GM23338 (cell line): ENCODE measurements around the gene USP46. TPM values are rescaled to one million over a fixed set of nuclear protein-coding genes. Genes with fewer than 3 reads are reported as not detected.
A peak's percentile ranks its signal among the peaks of the same experiment; 100 is the strongest.

Experiments
- ATAC-seq: fragments of 200-7000 bp; cut with Tn5 transposase; 3 replicates; pipeline ENCODE4 v1.9.1; 2020
- DNase-seq: peaks from one replicate; pipeline ENCODE4 v3.0.0-alpha.2; 2015; ENCODE audit warnings: low spot score
- H2AFZ ChIP-seq: fragments of 200-600 bp; sonication (generic); 2 replicates; pipeline ENCODE4 v1.8.0; 2016; ENCODE audit warnings: antibody characterized with exemption, mild to moderate bottlenecking, moderate library complexity
- H3F3A ChIP-seq: fragments of 200-600 bp; sonication (generic); replicated peaks from 2 replicates; pipeline ENCODE4 v1.8.0; 2017; ENCODE audit warnings: antibody characterized with exemption, mixed run types, low read depth
- H3K27ac ChIP-seq: fragments of 200-600 bp; sonication (generic); 2 replicates; pipeline ENCODE4 v1.6.1; 2016; ENCODE audit warnings: low read depth
- H3K27me3 ChIP-seq: fragments of 200-600 bp; sonication (generic); 2 replicates; pipeline ENCODE4 v1.8.0; 2016; ENCODE audit warnings: mild to moderate bottlenecking, mixed run types, moderate library complexity; ENCODE audit not compliant: insufficient read depth
- H3K36me3 ChIP-seq: fragments of 200-600 bp; sonication (generic); 2 replicates; pipeline ENCODE4 v1.8.0; 2016; ENCODE audit warnings: mild to moderate bottlenecking; ENCODE audit not compliant: insufficient read depth
- H3K4me1 ChIP-seq: fragments of 200-600 bp; sonication (generic); 2 replicates; pipeline ENCODE4 v1.8.0; 2016; ENCODE audit warnings: mild to moderate bottlenecking, moderate library complexity; ENCODE audit not compliant: insufficient read depth
- H3K4me2 ChIP-seq: fragments of 200-600 bp; sonication (generic); 2 replicates; pipeline ENCODE4 v1.7.1; 2017; ENCODE audit warnings: mixed run types
- H3K4me3 ChIP-seq: fragments of 200-600 bp; sonication (generic); 2 replicates; pipeline ENCODE4 v1.6.1; 2016; ENCODE audit warnings: mixed run types
- H3K79me2 ChIP-seq: fragments of 200-600 bp; sonication (generic); replicated peaks from 2 replicates; pipeline ENCODE4 v1.8.0; 2017; ENCODE audit warnings: mild to moderate bottlenecking; ENCODE audit not compliant: insufficient read depth
- H3K9me2 ChIP-seq: fragments of 200-600 bp; sonication (generic); 2 replicates; pipeline ENCODE4 v1.8.0; 2017; ENCODE audit not compliant: insufficient read depth
- H4K20me1 ChIP-seq: fragments of 200-600 bp; sonication (generic); replicated peaks from 2 replicates; pipeline ENCODE4 v1.8.0; 2017; ENCODE audit warnings: mild to moderate bottlenecking; ENCODE audit not compliant: insufficient read depth
- H3K27ac Mint-ChIP-seq: 2 replicates; pipeline ENCODE4 v1.8.0; 2020; ENCODE audit warnings: inconsistent platforms, mild to moderate bottlenecking, moderate library complexity, mixed read lengths
- H3K27me3 Mint-ChIP-seq: 3 replicates; pipeline ENCODE4 v1.8.0; 2022; ENCODE audit warnings: low read depth, mild to moderate bottlenecking, moderate library complexity, mixed read lengths, inconsistent platforms; ENCODE audit not compliant: insufficient read depth, poor library complexity
- H3K36me3 Mint-ChIP-seq: 3 replicates; pipeline ENCODE4 v1.8.0; 2021; ENCODE audit warnings: low read depth, mild to moderate bottlenecking, inconsistent platforms, moderate library complexity, mixed read lengths
- H3K4me1 Mint-ChIP-seq: 3 replicates; pipeline ENCODE4 v1.8.0; 2020; ENCODE audit warnings: mild to moderate bottlenecking, inconsistent platforms, mixed read lengths
- H3K4me3 Mint-ChIP-seq: 3 replicates; pipeline ENCODE4 v1.8.0; 2021; ENCODE audit warnings: moderate library complexity, mild to moderate bottlenecking, inconsistent platforms, mixed read lengths
- H3K9me3 Mint-ChIP-seq: 3 replicates; pipeline ENCODE4 v1.8.0; 2020; ENCODE audit warnings: moderate library complexity, mild to moderate bottlenecking, inconsistent platforms, mixed read lengths
- CREB1 ChIP-seq: fragments of 250-450 bp; sonication (Bioruptor Pico); IDR thresholded peaks from 2 replicates; pipeline ENCODE4 v1.5.0; 2020; ENCODE audit warnings: low read depth, mild to moderate bottlenecking, moderate library complexity
- EZH2 ChIP-seq: fragments of 200-600 bp; sonication (generic); IDR thresholded peaks from one replicate; pipeline ENCODE4 v1.8.0; 2017; ENCODE audit warnings: antibody characterized with exemption, mild to moderate bottlenecking, low read depth; ENCODE audit not compliant: unreplicated experiment
- EZH2phosphoT487 ChIP-seq: fragments of 200-600 bp; sonication (generic); IDR thresholded peaks from one replicate; pipeline ENCODE4 v1.8.1; 2018; ENCODE audit warnings: antibody characterized with exemption; ENCODE audit not compliant: unreplicated experiment
- JUNB ChIP-seq: IDR thresholded peaks from one replicate; pipeline ENCODE4 v1.6.1; 2016; ENCODE audit warnings: antibody characterized with exemption; ENCODE audit not compliant: unreplicated experiment
- NANOG ChIP-seq: IDR thresholded peaks from 2 replicates; pipeline ENCODE4 v1.6.1; 2016; ENCODE audit warnings: antibody characterized with exemption, borderline replicate concordance
- STAT1 ChIP-seq: IDR thresholded peaks from one replicate; pipeline ENCODE4 v1.6.1; 2016; ENCODE audit warnings: antibody characterized with exemption; ENCODE audit not compliant: unreplicated experiment
- ZNF114 ChIP-seq: fragments of 250-450 bp; sonication (Bioruptor Pico); IDR thresholded peaks from 2 replicates; pipeline ENCODE4 v1.5.0; 2020; ENCODE audit warnings: mild to moderate bottlenecking, moderate library complexity
- ZNF331 ChIP-seq: fragments of 250-450 bp; sonication (Bioruptor Pico); IDR thresholded peaks from 2 replicates; pipeline ENCODE4 v1.5.0; 2020; ENCODE audit warnings: low read depth, mild to moderate bottlenecking, moderate library complexity
- polyA plus RNA-seq: library from polyadenylated mRNA; unstranded; fragments of >200 nt; fragmentation: Nextera tagmentation; extraction: Ambion mirVana; gene quantifications from 2 replicates; pipeline ENCODE4 v1.2.1, GENCODE V29; 2016
- total RNA-seq: library from RNA; depleted of rRNA; stranded (reverse); fragments of >200 nt; shearing (Covaris generic); gene quantifications from 2 replicates; pipeline ENCODE4 v1.2.3, GENCODE V29; 2014
- TF ChIP-seq, protein P1 (sequence below): IDR thresholded peaks from one replicate; pipeline ENCODE4 v1.6.1; 2018; ENCODE audit warnings: antibody characterized with exemption; ENCODE audit not compliant: unreplicated experiment
- TF ChIP-seq, protein P2 (sequence below): IDR thresholded peaks from 2 replicates; pipeline ENCODE4 v1.6.1; 2016; ENCODE audit warnings: antibody characterized with exemption
- TF ChIP-seq, protein P3 (sequence below), 2 experiments: fragments of 200-600 bp in 1 of 2; sonication (generic) in 1 of 2; conservative IDR thresholded peaks; 2 replicates each; pipeline versions ENCODE4 v1.5.1 to v1.6.1; 2016 to 2017; ENCODE audit warnings: antibody characterized with exemption in 2 of 2, low read depth in 2 of 2, mild to moderate bottlenecking in 2 of 2, moderate library complexity in 1 of 2

Gene USP46
- total and polyA plus RNA-seq, 2 experiments from 2014 or later, result 40.5 to 59.4 TPM

GRCh38 chr4:52628974-52629373, 30.1 kb downstream of the USP46 start (continued):
- TF ChIP-seq ZNF114, result no peak
- TF ChIP-seq, protein P1, sequence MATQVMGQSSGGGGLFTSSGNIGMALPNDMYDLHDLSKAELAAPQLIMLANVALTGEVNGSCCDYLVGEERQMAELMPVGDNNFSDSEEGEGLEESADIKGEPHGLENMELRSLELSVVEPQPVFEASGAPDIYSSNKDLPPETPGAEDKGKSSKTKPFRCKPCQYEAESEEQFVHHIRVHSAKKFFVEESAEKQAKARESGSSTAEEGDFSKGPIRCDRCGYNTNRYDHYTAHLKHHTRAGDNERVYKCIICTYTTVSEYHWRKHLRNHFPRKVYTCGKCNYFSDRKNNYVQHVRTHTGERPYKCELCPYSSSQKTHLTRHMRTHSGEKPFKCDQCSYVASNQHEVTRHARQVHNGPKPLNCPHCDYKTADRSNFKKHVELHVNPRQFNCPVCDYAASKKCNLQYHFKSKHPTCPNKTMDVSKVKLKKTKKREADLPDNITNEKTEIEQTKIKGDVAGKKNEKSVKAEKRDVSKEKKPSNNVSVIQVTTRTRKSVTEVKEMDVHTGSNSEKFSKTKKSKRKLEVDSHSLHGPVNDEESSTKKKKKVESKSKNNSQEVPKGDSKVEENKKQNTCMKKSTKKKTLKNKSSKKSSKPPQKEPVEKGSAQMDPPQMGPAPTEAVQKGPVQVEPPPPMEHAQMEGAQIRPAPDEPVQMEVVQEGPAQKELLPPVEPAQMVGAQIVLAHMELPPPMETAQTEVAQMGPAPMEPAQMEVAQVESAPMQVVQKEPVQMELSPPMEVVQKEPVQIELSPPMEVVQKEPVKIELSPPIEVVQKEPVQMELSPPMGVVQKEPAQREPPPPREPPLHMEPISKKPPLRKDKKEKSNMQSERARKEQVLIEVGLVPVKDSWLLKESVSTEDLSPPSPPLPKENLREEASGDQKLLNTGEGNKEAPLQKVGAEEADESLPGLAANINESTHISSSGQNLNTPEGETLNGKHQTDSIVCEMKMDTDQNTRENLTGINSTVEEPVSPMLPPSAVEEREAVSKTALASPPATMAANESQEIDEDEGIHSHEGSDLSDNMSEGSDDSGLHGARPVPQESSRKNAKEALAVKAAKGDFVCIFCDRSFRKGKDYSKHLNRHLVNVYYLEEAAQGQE, result no peak

DNA sequence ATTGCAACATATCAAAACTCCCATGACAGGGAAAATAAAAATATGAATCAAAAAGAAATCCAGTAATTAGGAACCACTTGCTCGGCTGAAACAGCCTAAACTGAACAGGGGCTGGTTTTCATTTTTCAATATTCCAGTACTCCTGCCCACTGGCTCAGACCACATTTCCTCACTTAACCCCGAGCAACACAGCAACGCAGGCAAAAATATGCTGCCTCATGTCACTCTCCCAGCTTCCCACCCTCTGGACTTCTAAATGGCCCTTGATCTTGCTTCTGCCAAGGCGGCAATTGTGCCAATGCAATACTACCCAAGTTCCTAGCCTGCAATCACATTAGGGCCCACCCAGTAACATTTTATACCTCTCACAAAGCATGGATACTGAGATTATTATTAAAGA, 30.6 kb downstream of the USP46 start:
- Histone ChIP-seq H3K4me3 (no peak overlapping the region), H3F3A (no peaks in the 10 kb centered on the region), H3K27me3 (no peaks in the 10 kb centered on the region), H3K27ac (no peak overlapping the region), H2AFZ (no peak overlapping the region), H3K36me3 (peaks cover 5% of the 10 kb centered on the region; the same call in 1 of the 2 replicates), H3K79me2 (peaks cover 62% of the 10 kb centered on the region), H3K4me1 (no peaks in the 10 kb centered on the region), H3K9me2 (no peaks in the 10 kb centered on the region), H4K20me1 (peaks cover 29% of the 10 kb centered on the region), H3K4me2 (no peak overlapping the region)
- DNase-seq (no peak), ATAC-seq (no peak)
- no peaks in the 10 kb centered on the region for H3K27me3 Mint-ChIP-seq
- no peak overlapping the region for H3K4me3 Mint-ChIP-seq
- H3K9me3 Mint-ChIP-seq, result no peaks in the 10 kb centered on the region
- peaks cover 37% of the 10 kb centered on the region for H3K36me3 Mint-ChIP-seq
- peaks cover 4% of the 10 kb centered on the region; the same call in 2 of the 3 replicates for H3K4me1 Mint-ChIP-seq
- H3K27ac Mint-ChIP-seq, result peak overlapping the region; percentile 28; the same call in 1 of the 2 replicates
- TF ChIP-seq NANOG (no peak), JUNB (no peak), ZNF114 (no peak), CREB1 (no peak), EZH2phosphoT487 (no peak), EZH2 (no peak), STAT1 (no peak), ZNF331 (CRISPR knock-in tag) (no peak)
- TF ChIP-seq, protein P2, sequence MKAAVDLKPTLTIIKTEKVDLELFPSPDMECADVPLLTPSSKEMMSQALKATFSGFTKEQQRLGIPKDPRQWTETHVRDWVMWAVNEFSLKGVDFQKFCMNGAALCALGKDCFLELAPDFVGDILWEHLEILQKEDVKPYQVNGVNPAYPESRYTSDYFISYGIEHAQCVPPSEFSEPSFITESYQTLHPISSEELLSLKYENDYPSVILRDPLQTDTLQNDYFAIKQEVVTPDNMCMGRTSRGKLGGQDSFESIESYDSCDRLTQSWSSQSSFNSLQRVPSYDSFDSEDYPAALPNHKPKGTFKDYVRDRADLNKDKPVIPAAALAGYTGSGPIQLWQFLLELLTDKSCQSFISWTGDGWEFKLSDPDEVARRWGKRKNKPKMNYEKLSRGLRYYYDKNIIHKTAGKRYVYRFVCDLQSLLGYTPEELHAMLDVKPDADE, result no peak
- TF ChIP-seq, protein P3, sequence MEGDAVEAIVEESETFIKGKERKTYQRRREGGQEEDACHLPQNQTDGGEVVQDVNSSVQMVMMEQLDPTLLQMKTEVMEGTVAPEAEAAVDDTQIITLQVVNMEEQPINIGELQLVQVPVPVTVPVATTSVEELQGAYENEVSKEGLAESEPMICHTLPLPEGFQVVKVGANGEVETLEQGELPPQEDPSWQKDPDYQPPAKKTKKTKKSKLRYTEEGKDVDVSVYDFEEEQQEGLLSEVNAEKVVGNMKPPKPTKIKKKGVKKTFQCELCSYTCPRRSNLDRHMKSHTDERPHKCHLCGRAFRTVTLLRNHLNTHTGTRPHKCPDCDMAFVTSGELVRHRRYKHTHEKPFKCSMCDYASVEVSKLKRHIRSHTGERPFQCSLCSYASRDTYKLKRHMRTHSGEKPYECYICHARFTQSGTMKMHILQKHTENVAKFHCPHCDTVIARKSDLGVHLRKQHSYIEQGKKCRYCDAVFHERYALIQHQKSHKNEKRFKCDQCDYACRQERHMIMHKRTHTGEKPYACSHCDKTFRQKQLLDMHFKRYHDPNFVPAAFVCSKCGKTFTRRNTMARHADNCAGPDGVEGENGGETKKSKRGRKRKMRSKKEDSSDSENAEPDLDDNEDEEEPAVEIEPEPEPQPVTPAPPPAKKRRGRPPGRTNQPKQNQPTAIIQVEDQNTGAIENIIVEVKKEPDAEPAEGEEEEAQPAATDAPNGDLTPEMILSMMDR (conservative IDR thresholded peaks at IDR 0.05; ENCODE audit: low read depth in 2 of 2), result no peak
- TF ChIP-seq, protein P1, result no peak
